ENCODE results near the gene ANKRD27. TPM values are rescaled to one million over a fixed set of nuclear protein-coding genes. Genes with fewer than 3 reads are reported as not detected.

ANKRD27 gene
- total and polyA plus RNA-seq, 8 donors: 19.7 to 35.7 (median 22.1) TPM

GRCh38 chr19:32555786-32556185, 119.2 kb downstream of the ANKRD27 start:
- no peaks in the 10 kb centered on the region for H3K36me3 ChIP-seq
- intact Hi-C loops (cut with DNase I): no loop called here
- ATAC-seq: no peak
- no peak for DNase-seq
- H3K4me1 ChIP-seq: no peaks in the 10 kb centered on the region
- no peak overlapping the region for H3K4me3 ChIP-seq
- no peak overlapping the region for H3K27ac ChIP-seq
- H3K27me3 ChIP-seq: peaks cover 0 to 6% of the 10 kb centered on the region in 2 donors
- no peak for TF ChIP-seq CTCF (IDR thresholded peaks at IDR 0.05)
- H3K9me3 ChIP-seq: no peaks in the 10 kb centered on the region

- intact Hi-C loops (cut with DNase I): no loop called here
- ATAC-seq: no peak
- H3K4me3 ChIP-seq: no peak overlapping the region
These were observed 124.3 kb downstream of the ANKRD27 start for GRCh38 chr19:32550666-32551065.

More at GRCh38 chr19:32550666-32551065, 124.3 kb downstream of the ANKRD27 start:
- no peaks in the 10 kb centered on the region for H3K9me3 ChIP-seq
- no peak for TF ChIP-seq CTCF (IDR thresholded peaks at IDR 0.05)
- no peak for DNase-seq
- H3K36me3 ChIP-seq: no peaks in the 10 kb centered on the region
- no peaks in the 10 kb centered on the region for H3K27me3 ChIP-seq
- H3K27ac ChIP-seq: no peak overlapping the region
- H3K4me1 ChIP-seq: no peaks in the 10 kb centered on the region

Other genes with a start within 250 kb of the ANKRD27 start
- gene PDCD5, start 94.0 kb downstream of the ANKRD27 start, total RNA-seq: 10 to 100 TPM; 69.3 to 91.3 TPM
- gene PDCD5, start 94.0 kb downstream of the ANKRD27 start, polyA plus RNA-seq (ENCODE audit: insufficient read length in 6 of 6): 100 to 1,000 TPM; 108 to 131 (median 120) TPM
- under 1 TPM; 0.55 to 0.68 TPM for gene RGS9BP, start 668 bp upstream of the ANKRD27 start, total RNA-seq
- under 1 TPM in 3 of 6 donors, not detected in 3; 0.06 to 0.08 (median 0.07) TPM for gene RGS9BP, start 668 bp upstream of the ANKRD27 start, polyA plus RNA-seq (ENCODE audit: insufficient read length in 6 of 6)
- 10 to 100 TPM; 15.9 to 16.6 TPM for gene NUDT19, start 16.6 kb upstream of the ANKRD27 start, total RNA-seq
- 10 to 100 TPM in 4 of 6 donors, 1 to 10 TPM in 2; 9.5 to 11.5 (median 10.7) TPM for gene NUDT19, start 16.6 kb upstream of the ANKRD27 start, polyA plus RNA-seq (ENCODE audit: insufficient read length in 6 of 6)
- gene TDRD12, start 44.6 kb upstream of the ANKRD27 start, total RNA-seq: under 1 TPM; 0.20 to 0.34 TPM
- gene TDRD12, start 44.6 kb upstream of the ANKRD27 start, polyA plus RNA-seq (ENCODE audit: insufficient read length in 6 of 6): 1 to 10 TPM in 1 of 6 donors, under 1 TPM in 5; 0.26 to 1.2 (median 0.67) TPM
- under 1 TPM in 1 of 2 donors, not detected in 1; 0.35 TPM for gene SLC7A9, start 194.6 kb upstream of the ANKRD27 start, total RNA-seq
- gene SLC7A9, start 194.6 kb upstream of the ANKRD27 start, polyA plus RNA-seq (ENCODE audit: insufficient read length in 6 of 6): 1 to 10 TPM in 3 of 6 donors, under 1 TPM in 3; 0.61 to 1.4 (median 1.0) TPM

Measured in left lung (tissue), 10 donors.